Measurements from ENCODE around the gene VSTM2L. TPM values are rescaled to one million over a fixed set of nuclear protein-coding genes. Genes with fewer than 3 reads are reported as not detected.

Gene VSTM2L
- total RNA-seq, 1 donor from 2014 or later, result 7.3 TPM

DNA sequence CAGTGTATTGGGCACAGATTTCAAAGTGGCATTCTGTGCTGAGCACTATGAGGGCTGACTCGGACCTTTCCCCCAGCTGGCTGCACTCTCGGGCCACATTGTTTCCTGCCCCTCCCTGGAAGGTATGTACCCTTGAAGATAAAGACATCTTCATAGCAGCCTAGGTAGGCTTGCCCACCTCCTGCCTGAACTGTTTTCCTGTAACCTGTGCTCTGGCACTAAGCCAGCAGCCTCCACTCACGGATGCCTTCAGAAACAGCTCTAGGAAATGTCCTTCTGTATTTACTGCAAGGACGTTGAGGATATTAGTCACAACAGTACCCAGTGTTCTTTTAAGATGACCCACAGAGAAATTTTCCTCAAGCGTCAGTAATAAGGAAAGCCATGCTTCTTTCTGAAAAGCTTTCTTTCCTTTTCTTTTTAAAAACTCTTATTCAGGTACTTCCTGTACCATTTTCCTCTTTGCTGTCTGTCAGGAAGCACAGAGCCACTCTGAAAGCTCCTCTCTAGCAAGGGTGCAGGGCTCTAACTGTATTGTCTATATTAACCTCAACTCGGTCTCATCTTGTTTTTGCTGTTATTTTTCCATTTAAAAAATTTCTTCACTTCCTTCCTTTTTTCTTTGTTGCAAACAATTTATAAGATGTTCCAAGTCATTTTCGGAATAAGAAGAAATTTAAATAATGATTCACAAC lies 86.8 kb downstream of the VSTM2L start:
- no peak overlapping the region for H3K27ac Mint-ChIP-seq (ENCODE audit: unreplicated experiment)
- H3K4me1 Mint-ChIP-seq (ENCODE audit: low read depth), result peaks cover 78% of the 10 kb centered on the region

DNA sequence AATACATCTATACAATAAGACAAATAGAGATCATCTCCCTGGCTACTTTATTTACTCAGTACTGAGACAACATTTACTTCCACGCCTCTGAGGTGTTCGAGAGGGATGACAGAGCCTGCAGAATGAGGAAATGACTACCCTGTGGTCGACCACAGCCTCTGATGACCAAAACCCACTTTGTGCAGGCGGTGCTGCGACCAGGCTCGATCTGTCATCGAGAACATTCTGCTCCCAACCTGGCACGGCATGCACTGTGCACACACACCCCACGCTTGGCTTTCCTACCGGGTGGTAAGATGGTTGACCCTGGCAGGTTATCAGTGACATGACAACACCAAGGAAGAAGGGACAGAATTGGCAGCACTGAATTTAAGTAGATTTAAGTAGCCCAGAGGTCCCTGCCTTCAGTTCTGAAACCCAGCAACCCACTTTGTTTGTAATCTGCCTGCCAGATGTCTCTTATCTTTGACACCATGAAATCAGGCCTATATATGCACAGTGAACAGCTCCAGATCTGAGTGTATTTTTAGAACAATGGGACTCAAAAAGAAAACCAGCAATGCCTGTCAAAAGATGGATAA lies 87.7 kb downstream of the VSTM2L start:
- H3K27me3 Mint-ChIP-seq (ENCODE audit: low read depth), result no peaks in the 10 kb centered on the region
- H3K4me3 Mint-ChIP-seq (ENCODE audit: unreplicated experiment), result no peak overlapping the region
- TF ChIP-seq, protein P1, sequence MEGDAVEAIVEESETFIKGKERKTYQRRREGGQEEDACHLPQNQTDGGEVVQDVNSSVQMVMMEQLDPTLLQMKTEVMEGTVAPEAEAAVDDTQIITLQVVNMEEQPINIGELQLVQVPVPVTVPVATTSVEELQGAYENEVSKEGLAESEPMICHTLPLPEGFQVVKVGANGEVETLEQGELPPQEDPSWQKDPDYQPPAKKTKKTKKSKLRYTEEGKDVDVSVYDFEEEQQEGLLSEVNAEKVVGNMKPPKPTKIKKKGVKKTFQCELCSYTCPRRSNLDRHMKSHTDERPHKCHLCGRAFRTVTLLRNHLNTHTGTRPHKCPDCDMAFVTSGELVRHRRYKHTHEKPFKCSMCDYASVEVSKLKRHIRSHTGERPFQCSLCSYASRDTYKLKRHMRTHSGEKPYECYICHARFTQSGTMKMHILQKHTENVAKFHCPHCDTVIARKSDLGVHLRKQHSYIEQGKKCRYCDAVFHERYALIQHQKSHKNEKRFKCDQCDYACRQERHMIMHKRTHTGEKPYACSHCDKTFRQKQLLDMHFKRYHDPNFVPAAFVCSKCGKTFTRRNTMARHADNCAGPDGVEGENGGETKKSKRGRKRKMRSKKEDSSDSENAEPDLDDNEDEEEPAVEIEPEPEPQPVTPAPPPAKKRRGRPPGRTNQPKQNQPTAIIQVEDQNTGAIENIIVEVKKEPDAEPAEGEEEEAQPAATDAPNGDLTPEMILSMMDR (IDR thresholded peaks at IDR 0.05), result no peak
- peaks cover 84% of the 10 kb centered on the region for H3K4me1 Mint-ChIP-seq (ENCODE audit: low read depth)
- no peak for DNase-seq (ENCODE audit: low spot score)
- peaks cover 6% of the 10 kb centered on the region for H3K36me3 Mint-ChIP-seq (ENCODE audit: low read depth)
- H3K9me3 Mint-ChIP-seq (ENCODE audit: low read depth), result no peaks in the 10 kb centered on the region
- H3K27ac Mint-ChIP-seq (ENCODE audit: unreplicated experiment), result peak overlapping the region; percentile 30

More for the DNA sequence above, 86.8 kb downstream of the VSTM2L start:
- no peak for DNase-seq (ENCODE audit: low spot score)
- no peaks in the 10 kb centered on the region for H3K9me3 Mint-ChIP-seq (ENCODE audit: low read depth)
- TF ChIP-seq, protein P1 (IDR thresholded peaks at IDR 0.05), result no peak
- H3K27me3 Mint-ChIP-seq (ENCODE audit: low read depth), result no peaks in the 10 kb centered on the region
- H3K4me3 Mint-ChIP-seq (ENCODE audit: unreplicated experiment), result no peak overlapping the region
- H3K36me3 Mint-ChIP-seq (ENCODE audit: low read depth), result peaks cover 2% of the 10 kb centered on the region

DNA sequence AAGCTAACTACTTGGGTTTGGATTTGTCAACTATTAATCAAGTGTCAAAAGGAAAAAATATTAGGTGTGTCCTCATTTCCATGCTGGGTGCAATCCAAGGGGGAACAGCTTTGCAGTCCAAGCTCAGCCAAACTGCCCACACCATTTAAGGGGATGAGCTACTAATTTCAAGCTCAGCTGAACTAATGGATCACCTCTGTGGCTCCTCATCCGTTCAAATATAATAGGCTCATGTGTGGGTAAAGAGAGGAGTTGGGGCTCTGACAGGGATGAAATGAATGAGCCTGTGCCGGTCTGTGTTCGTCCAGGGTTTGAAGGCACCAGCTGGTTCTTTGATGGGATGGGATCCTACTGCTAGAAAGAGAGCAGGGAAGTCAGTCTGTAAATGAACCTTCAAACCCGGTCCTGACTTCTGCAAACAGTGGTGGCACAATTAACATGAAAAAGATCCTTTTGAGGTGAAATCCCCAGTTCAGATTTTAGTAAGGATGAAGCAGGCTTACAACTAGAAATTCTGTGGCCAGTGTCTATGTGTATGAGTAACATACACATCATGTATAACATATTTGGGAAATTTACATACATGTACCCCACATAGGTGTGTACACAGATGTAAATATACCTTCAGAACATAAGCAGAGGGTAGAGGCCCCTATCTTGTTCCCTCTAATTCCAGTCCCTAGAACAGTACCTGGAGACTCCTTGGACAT lies 88.4 kb downstream of the VSTM2L start:
- TF ChIP-seq, protein P1 (IDR thresholded peaks at IDR 0.05), result no peak
- Mint-ChIP-seq H3K4me3 (ENCODE audit: unreplicated experiment) (no peak overlapping the region), H3K27ac (ENCODE audit: unreplicated experiment) (peak overlapping the region; percentile 30), H3K27me3 (ENCODE audit: low read depth) (no peaks in the 10 kb centered on the region), H3K36me3 (ENCODE audit: low read depth) (peaks cover 6% of the 10 kb centered on the region), H3K9me3 (ENCODE audit: low read depth) (no peaks in the 10 kb centered on the region), H3K4me1 (ENCODE audit: low read depth) (peaks cover 78% of the 10 kb centered on the region)
- DNase-seq (ENCODE audit: low spot score), result no peak

DNA sequence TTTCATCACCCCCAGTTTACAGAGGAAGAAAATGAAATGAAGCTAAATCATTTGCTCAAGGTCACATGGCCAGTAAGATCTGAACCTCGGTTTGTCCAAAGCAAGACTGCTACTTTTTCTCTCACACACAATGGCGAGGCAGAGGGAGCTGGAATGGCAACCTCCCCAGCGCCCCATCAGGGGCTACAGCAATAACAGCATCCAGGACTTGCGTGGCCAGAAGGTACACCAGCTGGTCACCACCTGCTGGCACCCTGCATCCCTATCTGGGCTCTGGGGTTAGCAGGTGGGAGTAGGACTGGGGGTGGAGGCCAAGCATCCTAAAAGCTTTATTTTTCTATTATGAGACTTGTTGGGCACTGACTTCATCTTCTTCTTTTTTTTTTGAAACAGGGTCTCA lies 89.0 kb downstream of the VSTM2L start:
- DNase-seq (ENCODE audit: low spot score), result no peak
- Mint-ChIP-seq H3K9me3 (ENCODE audit: low read depth) (no peaks in the 10 kb centered on the region), H3K4me1 (ENCODE audit: low read depth) (peaks cover 72% of the 10 kb centered on the region), H3K27me3 (ENCODE audit: low read depth) (no peaks in the 10 kb centered on the region), H3K36me3 (ENCODE audit: low read depth) (peaks cover 7% of the 10 kb centered on the region), H3K4me3 (ENCODE audit: unreplicated experiment) (no peak overlapping the region), H3K27ac (ENCODE audit: unreplicated experiment) (no peak overlapping the region)
- TF ChIP-seq, protein P1 (IDR thresholded peaks at IDR 0.05), result no peak

DNA sequence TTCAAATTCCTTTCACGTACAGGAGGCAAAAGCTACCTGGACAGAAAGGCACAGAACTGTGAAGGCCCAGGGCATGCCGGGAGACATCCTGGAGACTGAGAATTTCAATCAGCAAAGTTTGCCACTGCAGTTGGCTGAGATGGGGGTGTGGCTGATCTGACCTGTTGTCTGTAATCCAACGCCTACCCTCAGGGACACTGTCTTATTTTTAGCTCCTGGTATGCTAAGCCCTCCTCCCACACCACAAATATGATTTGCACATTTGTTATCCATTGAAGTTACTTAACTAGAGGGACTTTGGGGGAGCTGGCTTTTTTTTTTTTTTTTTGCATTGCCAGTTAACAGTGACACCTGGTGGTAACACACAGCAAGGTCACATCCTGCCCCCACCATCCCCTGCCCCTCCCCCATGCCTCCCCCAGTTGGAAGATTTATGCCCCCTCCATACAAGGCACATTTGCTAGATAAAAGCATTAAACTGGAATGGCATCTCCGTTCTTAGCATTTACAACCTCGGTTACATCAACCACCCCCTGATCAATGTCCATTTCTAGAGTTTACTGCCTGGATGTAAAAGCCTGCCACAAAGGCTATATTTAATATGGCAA lies 90.0 kb downstream of the VSTM2L start:
- Mint-ChIP-seq H3K36me3 (ENCODE audit: low read depth) (peaks cover 10% of the 10 kb centered on the region), H3K9me3 (ENCODE audit: low read depth) (no peaks in the 10 kb centered on the region), H3K4me3 (ENCODE audit: unreplicated experiment) (no peak overlapping the region), H3K4me1 (ENCODE audit: low read depth) (peaks cover 62% of the 10 kb centered on the region), H3K27ac (ENCODE audit: unreplicated experiment) (no peak overlapping the region), H3K27me3 (ENCODE audit: low read depth) (no peaks in the 10 kb centered on the region)
- DNase-seq (ENCODE audit: low spot score), result no peak
- TF ChIP-seq, protein P1 (IDR thresholded peaks at IDR 0.05), result peak; percentile 89
